OCI-M2 (cell line): ENCODE data around the gene BRI3BP.
"Not testable (repeated sequence)": the region's sequence is repeated elsewhere in the genome, so short reads cannot be mapped to it uniquely, and the experiment has no call there.

Experiments used
- DNase-seq: peaks from one replicate; lab custom pipeline; 2025; ENCODE audit not compliant: unreplicated experiment; lab: John Stamatoyannopoulos, UW

Gene BRI3BP

DNA sequence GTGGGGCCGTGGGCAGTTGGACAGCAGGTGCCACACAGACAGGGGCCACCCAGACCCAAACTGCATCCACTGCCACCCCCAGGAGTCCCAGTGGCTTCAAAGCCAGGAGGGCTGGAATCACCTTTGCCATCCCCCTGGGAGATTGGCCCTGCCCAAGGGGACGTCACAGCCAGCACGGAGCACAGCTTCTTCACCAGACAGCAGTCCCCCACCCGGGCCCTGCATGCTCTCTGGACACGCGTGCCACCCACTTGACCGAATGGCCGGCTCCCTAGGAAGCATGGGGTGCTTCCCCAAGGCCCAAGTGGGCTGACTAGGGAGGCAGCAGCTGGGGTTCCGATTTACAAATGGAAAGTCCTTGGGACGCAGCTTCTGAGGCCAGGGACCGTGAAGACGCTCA, 21.8 kb upstream of the BRI3BP start:
- no peak for DNase-seq

DNA sequence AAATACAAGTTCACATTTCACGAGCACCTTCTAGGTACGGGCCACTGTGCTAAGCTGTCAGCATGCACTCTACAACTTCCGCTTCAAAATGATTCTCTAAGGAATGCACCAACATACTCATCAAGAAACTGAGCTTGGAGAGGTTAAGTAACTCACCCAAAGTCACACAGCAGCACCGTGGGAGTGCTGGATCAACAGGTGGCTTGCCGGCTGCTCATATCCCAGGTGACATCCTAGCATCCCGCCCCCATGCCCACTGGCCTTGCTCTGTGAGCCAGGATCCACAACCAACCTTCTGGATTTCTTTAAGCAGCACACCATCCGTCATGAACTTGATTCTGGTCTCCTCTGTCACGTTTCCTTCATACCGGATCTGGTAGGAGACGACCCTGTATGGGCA, 21.2 kb upstream of the BRI3BP start:
- DNase-seq, result no peak

- no peak for DNase-seq
Measured at GRCh38 chr12:124975276-124975675, 18.2 kb upstream of the BRI3BP start.

GRCh38 chr12:124976999-124977398, 16.4 kb upstream of the BRI3BP start:
- no peak for DNase-seq

DNA sequence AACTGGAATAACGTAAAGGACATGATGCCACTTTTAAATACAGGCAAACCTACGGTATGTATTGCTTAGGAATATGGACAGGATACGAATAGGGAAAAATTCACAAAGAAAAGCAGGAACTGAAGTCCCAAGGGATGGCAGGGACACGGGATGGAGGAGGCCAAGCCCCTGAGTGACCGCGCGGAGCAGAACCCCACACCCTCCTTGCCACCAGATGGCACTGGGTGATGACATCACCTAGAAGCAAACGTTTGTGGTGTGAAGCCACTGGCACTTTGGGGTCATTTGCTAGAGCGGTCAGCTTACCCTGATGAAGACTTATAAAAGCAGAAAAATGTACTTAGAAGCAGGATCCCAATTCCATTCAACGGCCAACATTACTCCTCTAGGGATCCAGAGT, 13.9 kb upstream of the BRI3BP start:
- no peak for DNase-seq

DNA sequence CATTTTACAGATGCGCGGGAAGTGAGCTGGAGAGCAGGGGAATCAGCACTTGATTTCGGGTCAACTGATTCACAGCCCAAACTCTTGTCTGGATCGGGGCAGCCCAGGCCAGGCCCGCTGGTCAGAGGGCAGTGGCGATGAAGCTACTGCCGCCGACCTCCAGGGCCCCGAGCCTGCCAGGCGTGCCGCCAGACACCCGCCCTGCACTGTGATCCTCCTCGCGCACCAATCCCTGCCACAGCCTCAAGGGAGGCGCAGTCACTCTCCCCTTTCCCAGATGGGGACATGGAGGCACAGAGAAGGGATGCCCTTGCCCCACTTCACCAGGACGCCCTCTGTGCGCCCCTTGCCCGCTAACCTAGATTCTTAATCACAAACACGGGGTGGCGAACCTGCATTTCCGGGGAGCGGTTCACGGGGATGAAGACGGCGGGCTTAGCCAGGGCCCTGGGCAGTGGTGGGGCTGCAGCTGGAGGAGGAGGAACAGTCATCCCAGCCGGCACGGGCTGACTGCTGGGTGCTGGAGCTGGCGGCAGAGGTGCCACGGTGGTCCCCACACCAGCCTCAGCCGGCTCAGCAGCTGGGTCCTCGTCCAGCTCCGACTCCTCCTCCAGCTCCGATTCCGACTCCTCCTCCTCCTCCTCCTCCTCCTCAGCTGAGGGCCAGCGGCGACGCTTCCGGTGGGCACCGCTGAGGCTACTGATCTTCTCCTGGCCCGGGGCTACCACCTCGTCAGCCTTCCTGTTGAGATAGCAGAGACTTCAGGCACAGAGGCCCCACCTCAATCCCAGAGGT, 13.2 kb upstream of the BRI3BP start:
- no peak for DNase-seq

DNA sequence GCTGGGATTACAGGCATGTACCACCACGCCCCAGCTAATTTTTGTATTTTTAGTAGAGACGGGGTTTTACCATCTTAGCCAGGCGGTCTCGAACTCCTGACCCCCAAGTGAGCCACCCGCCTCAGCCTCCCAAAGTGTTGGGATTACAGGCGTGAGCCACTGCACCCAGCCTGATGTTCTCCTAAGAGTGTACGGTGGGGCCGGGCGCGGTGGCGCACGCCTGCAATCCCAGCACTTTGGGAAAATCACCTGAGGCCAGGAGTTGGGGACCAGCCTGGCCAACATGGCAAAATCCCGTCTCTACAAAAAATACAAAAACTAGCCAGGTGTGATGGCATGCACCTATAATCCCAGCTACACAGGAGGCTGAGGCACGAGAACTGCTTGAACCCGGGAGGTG, 6.6 kb upstream of the BRI3BP start:
- DNase-seq, result not testable (repeated sequence)

DNA sequence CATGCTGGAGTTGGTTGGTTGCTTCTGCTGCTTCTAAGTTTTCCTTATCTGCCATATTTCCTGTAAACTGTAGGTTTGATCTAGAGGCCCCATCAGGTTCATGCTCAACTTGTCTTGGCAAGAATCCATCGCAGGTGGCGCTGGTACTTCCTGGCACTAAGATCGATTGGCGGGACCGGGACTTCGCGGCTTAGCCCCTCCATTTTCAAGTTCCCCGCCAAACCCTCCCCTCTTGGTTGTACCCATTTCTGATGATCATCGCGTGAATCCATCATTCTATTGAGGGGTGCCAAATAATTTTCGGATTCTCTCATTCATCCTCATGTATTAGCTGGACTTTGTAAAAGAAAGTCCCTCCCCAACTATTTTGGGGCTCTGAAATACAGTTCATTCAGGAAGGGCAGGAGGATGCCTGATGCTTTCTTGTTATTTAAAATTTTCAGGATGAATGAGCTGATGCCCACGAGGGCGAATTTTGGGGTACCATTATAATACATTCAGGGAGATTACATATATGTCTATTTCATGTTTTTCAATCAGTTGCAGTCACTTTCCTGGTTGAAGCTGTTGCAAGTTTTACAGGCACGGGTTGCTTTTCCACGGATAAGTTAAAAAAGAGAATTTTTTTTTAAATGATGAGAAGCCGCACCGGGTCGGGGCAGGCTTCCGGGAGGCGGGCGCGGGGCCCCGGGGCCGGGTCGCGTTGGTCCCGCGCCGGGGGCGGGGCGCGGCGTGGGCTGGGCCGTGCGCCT, 395 bp upstream of the BRI3BP start:
- DNase-seq, result peak; percentile 48

GRCh38 chr12:124994437-124994975, 1.1 kb downstream of the BRI3BP start:
- DNase-seq, result no peak

DNA sequence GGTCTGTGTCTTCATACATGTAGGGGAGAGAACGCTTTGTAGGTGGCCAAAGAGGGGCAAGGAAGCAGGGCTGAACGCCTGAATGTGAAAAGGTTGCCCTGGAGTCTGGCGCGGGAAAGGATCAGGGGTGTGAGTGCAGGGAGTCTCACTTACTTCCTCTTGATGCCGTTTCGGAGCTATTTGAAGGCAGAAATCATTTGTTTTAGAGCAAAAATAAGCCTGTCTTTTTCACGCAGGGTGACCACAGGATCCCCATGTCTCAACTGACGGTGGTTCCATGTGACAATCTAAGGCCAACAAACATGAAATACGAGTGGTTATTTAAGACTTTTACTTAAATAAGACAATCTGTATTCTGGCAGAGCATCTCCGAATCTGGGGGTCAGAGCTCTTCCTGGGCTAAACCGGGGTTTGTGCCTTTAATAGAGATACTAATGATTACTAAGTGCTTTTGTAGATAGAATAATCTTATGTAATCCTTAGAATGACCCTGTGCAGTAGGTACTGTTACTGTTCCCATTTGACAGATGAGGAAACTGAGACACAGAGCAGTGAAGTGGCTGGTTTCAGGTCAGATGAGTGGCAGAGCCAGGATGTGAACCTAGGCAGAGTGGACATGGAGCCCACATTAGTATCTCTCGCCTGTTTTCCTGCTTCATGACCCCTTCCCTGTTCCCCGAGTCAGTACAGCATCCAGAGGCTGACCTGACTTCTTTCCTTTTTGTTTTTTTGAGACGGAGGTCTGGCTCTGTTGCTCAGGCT, 1.9 kb downstream of the BRI3BP start:
- DNase-seq, result no peak

- no peak for DNase-seq
Measured at GRCh38 chr12:124998705-124999104, 5.3 kb downstream of the BRI3BP start.

- no peak for DNase-seq
Measured at GRCh38 chr12:125001636-125002035, 8.2 kb downstream of the BRI3BP start.

DNA sequence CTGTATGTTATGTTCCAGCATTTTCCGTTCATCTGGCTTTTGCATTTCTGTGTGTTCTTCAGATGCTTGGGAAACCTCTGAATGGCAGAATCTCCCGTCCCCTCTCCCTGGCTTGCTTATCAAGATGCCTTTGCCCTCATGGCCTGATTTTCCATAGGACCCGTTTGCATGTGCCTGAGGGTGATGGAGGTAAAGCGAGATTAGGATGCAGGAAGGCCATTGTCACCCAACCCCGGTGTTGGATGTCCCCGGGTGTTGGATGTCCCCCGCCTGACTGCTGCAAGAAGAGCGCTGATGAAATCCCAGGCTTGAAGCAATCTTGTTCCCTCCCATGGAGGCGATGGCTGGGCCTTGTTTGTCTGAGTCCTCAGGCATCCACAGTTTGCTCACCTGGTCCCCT, 9.6 kb downstream of the BRI3BP start:
- no peak for DNase-seq

GRCh38 chr12:125004621-125005020, 11.2 kb downstream of the BRI3BP start:
- DNase-seq, result no peak

DNA sequence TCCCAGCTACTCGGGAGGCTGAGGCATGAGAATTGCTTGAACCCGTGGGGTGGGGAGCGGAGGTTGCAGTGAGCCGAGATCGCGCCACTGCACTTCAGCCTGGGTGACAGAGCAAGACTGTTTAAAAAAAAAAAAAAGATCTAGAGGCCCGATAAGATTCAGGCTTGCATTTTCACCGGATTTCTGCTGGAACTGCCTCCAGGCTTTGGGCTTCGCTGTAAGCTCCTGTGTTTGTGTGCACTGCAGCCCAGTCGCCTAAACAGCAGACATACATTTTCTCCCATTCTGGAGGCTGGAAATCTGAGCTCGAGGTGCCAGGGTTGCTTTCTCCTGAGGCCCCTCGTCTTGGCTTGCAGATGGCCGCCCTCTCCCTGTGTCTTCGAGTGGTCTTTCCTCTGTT, 12.2 kb downstream of the BRI3BP start:
- no peak for DNase-seq

- DNase-seq, result no peak
Measured at GRCh38 chr12:125006365-125006764, 12.9 kb downstream of the BRI3BP start.

- DNase-seq, result no peak
Measured at GRCh38 chr12:125013816-125014442, 20.5 kb downstream of the BRI3BP start.

DNA sequence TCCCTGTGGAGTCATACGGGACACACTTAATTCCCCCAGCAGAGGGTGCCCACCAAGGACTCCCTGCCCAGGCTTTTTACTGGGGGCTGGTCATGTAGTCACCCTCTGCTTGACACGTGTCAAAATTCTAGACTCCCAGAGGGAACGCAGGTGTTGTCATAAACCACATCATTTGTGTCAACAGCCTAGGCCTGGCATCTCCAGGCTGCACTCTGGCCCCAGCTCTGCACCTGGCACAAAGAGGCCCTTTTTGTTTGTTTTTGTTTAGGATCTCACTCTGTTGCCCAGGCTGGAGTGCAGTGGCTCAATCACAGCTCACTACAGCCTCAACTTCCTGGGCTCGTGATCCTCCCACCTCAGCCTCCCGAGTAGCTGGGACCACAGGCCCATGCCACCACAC, 21.1 kb downstream of the BRI3BP start:
- no peak for DNase-seq

DNA sequence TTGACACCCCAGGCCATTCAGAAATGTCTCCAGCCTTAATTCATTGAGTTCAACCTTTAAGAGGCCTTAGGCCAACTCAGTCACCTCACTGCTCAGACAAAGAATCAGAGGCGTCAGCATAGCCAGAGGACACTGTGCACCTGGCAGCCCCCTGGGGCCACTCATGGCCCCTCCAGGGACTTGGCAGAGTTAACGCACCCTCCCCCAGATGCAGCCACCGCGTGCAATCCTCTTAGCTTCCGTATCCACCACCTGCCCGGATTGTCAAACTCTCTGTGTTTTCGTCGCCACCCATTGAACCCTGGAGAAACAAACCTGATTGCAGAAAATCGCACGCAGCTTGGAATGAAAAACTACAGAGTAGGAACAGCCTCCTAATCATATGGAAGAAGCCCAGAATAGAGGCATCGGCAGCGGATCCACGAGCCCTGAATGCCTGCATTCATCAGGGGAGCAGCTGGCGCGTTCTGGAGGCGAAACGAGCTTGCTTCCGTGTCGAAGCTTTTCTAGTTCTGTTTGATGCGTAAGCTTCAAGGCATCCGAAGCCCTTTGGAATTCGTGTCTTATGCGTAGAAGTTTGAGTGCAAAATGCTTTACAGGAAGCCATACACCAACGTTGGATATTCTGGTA, 22.4 kb downstream of the BRI3BP start:
- no peak for DNase-seq

DNA sequence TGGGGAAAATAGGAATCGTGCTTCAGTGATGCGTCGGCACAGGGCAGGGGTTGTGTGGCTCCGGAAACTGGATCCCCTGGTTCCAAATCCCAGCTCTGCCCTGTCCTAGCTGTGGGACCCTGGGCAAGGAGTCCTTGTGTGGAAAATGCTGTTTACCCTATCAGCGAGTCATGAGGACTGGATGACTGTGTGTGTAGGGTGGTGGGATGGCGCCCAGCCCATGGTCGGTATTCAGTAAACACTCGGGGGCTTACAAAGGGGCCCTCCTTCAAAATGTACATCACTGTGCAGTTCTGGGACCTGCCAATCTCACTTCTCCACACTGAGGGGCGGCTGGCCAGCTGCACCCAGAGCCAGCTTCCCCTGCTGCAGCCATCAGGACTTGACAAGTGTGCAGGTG, 24.4 kb downstream of the BRI3BP start:
- no peak for DNase-seq

DNA sequence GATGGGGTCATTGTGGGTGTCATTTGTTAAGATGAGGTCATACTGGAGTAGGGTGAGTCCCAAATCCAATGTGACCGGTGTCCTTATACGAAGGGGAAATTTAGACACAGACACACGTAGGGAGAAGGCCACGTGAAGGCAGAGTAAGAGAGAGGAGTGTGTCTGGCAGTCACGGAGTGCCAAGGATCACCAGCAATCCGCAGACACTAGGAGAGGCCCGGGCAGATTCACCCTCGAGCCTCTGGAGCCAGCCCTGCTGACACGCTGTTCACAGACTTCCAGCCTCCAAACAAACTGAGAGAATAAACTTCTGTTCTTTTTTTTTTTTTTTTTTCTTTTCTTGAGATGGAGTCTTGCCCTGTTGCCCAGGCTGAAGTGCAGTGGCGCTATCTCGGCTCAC, 24.9 kb downstream of the BRI3BP start:
- DNase-seq, result no peak
